T-helper 17 cell (primary cell): ENCODE results near the gene GALNT12. TPM values are rescaled to one million over a fixed set of nuclear protein-coding genes. Genes with fewer than 3 reads are reported as not detected.

ENCODE experiments used
- ATAC-seq: fragments of 150-1000 bp; cut with Tn5 transposase; 2 replicates; pipeline ENCODE4 v1.10.0; 2021; ENCODE audit warnings: mild to moderate bottlenecking, moderate library complexity
- DNase-seq, 3 donors: peaks; one replicate each; pipeline versions ENCODE4 v3.0.0 to v3.0.0-alpha.2; 2020 to 2021
- H3K9me3 ChIP-seq: one replicate; pipeline ENCODE4 v1.7.0; 2013; ENCODE audit warnings: low read length, mild to moderate bottlenecking; ENCODE audit not compliant: control insufficient read depth, poor library complexity, severe bottlenecking
- H3K27ac Mint-ChIP-seq: one replicate; pipeline ENCODE4 v1.8.0; 2022; ENCODE audit warnings: mild to moderate bottlenecking, moderate library complexity, mixed read lengths
- H3K27me3 Mint-ChIP-seq: one replicate; pipeline ENCODE4 v1.8.0; 2022; ENCODE audit warnings: mixed read lengths
- H3K36me3 Mint-ChIP-seq: one replicate; pipeline ENCODE4 v1.8.0; 2022; ENCODE audit warnings: low read depth, mixed read lengths
- H3K4me1 Mint-ChIP-seq: one replicate; pipeline ENCODE4 v1.8.0; 2022; ENCODE audit warnings: mild to moderate bottlenecking, mixed read lengths
- H3K4me3 Mint-ChIP-seq: one replicate; pipeline ENCODE4 v1.8.0; 2022; ENCODE audit warnings: mild to moderate bottlenecking, moderate library complexity, mixed read lengths
- total RNA-seq, 4 donors: library from RNA in 2 of 4; stranded (reverse) in 2 of 4; gene quantifications; one replicate each; pipeline ENCODE4 v1.2.3 and lab custom pipeline; 2022 to 2026

GALNT12 gene
- total RNA-seq, 2 donors from 2014 or later = 10.2 to 11.3 TPM

DNA sequence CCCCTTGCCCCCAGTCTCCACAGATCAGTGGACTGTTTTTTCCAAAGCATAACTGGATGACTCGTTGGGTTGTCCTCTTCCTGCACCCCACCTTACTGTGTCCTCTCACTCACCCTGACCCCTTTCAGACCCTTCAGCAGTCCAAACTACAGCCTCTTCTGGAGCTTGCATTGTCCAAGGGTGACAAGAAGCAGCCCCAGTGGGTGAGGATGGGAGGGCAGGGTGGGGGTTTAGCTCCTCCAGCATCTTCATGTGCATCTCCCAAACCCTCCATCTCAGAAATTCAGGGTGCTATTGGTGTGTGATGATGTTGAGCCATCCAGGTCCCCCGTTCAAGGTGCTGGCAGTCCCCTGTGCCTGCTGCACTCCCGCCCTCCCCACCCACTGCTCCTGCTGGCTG, 73.9 kb downstream of the GALNT12 start:
- Mint-ChIP-seq H3K36me3 (peaks cover 5% of the 10 kb centered on the region), H3K4me3 (no peak overlapping the region), H3K4me1 (no peaks in the 10 kb centered on the region), H3K27ac (no peak overlapping the region), H3K27me3 (peaks cover 65% of the 10 kb centered on the region)
- no peaks in the 10 kb centered on the region for H3K9me3 ChIP-seq
- ATAC-seq (no peak), DNase-seq (no peak)

DNA sequence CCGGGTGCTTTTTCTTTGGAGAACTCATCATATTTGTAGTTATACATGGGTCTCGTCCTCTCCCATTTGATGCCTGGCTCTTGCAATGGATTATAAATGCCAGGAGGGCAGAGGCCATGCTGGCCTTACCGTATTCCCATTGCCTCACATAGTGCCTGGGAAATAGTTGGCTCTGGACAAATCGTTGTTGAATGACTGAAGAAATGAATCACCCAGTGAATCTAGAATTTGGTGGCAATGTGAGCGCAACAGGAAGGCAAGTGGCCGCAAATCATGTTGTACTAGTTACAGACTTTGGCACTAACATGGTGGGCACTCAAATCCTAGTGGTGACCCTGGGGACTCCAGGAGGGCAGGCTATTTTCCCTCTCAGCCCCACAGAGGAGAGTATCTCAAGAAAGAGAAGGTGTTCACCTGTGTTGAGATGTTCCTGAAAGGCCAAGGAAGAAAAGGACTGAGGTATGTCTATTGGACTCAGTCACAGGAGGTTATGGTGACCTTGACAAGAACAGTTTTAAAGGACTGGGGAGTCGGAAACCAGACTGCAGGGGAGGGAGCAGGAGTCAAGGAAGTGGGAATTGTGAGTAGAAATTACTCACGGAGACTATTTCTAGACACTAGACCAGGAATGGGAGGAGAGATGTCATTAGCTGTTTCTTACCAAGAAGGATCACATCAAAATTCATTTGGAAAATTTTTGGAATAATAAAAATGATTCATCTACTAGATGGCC, 74.5 kb downstream of the GALNT12 start:
- no peak overlapping the region for H3K27ac Mint-ChIP-seq
- H3K4me3 Mint-ChIP-seq = no peak overlapping the region
- peaks cover 69% of the 10 kb centered on the region for H3K27me3 Mint-ChIP-seq
- peaks cover 5% of the 10 kb centered on the region for H3K36me3 Mint-ChIP-seq
- no peaks in the 10 kb centered on the region for H3K4me1 Mint-ChIP-seq
- no peak for DNase-seq
- no peak for ATAC-seq
- no peaks in the 10 kb centered on the region for H3K9me3 ChIP-seq

DNA sequence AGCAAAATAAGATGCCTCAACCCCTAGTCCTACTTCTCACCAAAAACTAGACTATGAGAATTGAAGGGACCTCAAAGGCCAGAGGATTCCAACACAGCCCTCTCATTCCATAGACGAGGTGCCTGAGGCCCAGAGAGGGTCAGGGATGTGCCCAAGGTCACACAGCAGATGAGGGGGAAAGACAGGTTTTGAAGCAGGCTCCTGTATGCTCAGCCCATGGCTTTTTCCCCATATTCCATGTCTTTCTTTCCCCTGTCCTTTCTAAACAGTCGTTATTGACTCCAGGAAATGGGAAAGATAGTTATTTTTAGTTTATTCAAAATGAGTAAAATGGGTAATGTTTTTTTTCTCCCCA, 75.1 kb downstream of the GALNT12 start:
- ATAC-seq (no peak), DNase-seq (no peak)
- Mint-ChIP-seq H3K27me3 (peaks cover 68% of the 10 kb centered on the region), H3K4me1 (no peaks in the 10 kb centered on the region), H3K36me3 (peaks cover 5% of the 10 kb centered on the region), H3K4me3 (no peak overlapping the region), H3K27ac (no peak overlapping the region)
- H3K9me3 ChIP-seq = no peaks in the 10 kb centered on the region

DNA sequence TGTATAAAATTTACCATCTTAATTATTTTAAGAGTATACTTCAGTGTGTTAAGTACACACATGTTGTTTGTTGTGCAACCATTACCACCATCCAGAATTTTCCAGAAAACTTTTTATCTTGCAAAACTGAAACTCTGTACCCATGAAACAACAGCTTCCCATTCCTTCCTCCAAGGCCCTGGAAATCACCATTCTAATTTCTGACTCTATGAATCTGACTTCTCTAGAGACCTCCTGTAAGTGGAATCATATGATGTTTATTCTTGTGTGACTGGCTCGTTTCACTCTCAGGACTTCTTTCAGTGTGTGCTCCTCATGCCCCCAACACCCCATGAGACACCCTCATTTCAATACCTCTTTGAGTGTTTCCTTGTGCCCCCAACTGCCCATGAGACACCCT, 75.8 kb downstream of the GALNT12 start:
- H3K4me3 Mint-ChIP-seq = no peak overlapping the region
- H3K4me1 Mint-ChIP-seq = no peaks in the 10 kb centered on the region
- H3K36me3 Mint-ChIP-seq = peaks cover 5% of the 10 kb centered on the region
- DNase-seq (no peak), ATAC-seq (no peak)
- H3K27ac Mint-ChIP-seq = no peak overlapping the region
- H3K27me3 Mint-ChIP-seq = peaks cover 68% of the 10 kb centered on the region
- H3K9me3 ChIP-seq = no peaks in the 10 kb centered on the region

DNA sequence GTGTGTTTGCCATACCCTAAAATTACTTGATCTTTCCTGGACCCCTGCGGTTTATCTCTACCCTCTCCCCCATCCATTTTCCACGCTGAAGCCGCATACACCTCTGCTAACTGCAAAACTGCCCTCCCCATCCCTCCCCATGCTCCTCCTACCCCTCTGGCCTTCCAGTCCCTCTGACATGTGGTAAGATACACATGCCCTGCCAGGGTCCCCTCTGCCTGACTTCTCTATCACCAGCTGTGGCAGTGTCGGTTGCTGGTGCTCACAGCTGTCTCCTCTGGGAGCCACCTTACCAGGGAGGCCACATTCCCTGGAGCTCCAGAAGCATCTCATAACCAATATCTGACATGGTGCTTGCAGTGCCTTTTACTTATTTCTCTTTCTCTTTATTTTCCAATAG, 77.4 kb downstream of the GALNT12 start:
- Mint-ChIP-seq H3K4me3 (no peak overlapping the region), H3K4me1 (no peaks in the 10 kb centered on the region), H3K36me3 (peaks cover 5% of the 10 kb centered on the region), H3K27me3 (peaks cover 62% of the 10 kb centered on the region), H3K27ac (no peak overlapping the region)
- no peak for ATAC-seq
- no peak for DNase-seq
- no peaks in the 10 kb centered on the region for H3K9me3 ChIP-seq

DNA sequence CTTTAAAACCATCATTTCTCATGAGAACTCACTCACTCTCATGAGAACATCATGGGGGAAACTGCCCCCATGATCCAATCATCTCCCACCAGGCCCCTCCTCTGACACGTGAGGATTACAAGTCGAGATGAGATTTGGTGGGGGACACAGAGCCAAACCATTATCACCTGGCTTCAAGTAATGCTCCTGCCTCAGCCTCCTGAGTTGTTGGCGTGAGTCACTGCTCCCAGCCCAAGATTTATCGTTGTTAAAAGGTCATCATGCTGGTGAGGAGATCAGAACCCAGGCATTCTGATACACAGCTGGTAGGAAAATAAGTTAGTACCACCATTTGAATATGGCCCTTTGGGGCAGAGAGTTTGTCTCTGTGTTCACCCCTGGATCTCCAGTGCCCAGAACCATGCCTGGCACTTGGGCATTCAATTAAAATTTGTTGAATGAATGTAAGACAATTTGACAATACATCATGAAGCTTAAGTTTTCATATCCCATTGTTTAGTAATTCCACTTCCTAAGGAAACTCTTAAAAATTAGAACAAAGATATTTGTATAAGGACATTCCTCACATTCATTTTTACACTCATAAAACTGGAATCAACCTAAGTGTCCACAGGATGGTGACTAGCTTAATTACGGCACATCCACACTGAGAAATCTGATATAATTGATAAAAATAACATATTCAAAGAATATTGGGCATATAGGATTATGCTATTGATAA, 78.3 kb downstream of the GALNT12 start:
- Mint-ChIP-seq H3K4me1 (no peaks in the 10 kb centered on the region), H3K27ac (no peak overlapping the region), H3K27me3 (peaks cover 61% of the 10 kb centered on the region), H3K4me3 (no peak overlapping the region), H3K36me3 (peaks cover 5% of the 10 kb centered on the region)
- DNase-seq (no peak), ATAC-seq (no peak)
- H3K9me3 ChIP-seq = no peaks in the 10 kb centered on the region

DNA sequence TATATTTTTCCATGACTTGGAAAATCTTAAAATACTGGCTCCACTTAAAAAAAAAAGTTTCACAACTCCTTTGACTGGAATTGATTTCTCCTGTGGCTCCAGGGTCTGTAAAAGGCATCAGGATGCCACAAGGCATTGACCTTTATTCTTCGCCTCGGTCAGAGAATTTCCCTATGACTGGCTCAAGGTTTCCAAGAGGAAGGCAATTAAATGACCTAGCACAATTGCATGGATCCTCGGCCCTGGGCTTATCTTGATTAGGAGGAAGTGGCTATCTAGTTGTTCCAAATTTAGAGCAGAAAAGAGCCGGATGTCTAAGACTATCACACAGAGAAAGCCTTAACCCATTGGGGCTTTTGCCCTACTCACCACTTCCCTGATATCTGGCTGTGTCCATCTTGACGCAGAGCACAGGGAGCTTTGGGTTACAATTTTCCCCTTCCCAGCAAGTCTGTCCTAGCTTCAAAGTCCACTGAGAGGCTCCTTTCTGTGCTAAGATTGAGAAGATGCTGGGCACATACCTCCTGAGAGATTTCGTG, 79.3 kb downstream of the GALNT12 start:
- Mint-ChIP-seq H3K4me1 (no peaks in the 10 kb centered on the region), H3K36me3 (peaks cover 5% of the 10 kb centered on the region), H3K4me3 (no peak overlapping the region), H3K27me3 (peaks cover 58% of the 10 kb centered on the region), H3K27ac (no peak overlapping the region)
- no peak for DNase-seq
- ATAC-seq = no peak
- no peaks in the 10 kb centered on the region for H3K9me3 ChIP-seq

DNA sequence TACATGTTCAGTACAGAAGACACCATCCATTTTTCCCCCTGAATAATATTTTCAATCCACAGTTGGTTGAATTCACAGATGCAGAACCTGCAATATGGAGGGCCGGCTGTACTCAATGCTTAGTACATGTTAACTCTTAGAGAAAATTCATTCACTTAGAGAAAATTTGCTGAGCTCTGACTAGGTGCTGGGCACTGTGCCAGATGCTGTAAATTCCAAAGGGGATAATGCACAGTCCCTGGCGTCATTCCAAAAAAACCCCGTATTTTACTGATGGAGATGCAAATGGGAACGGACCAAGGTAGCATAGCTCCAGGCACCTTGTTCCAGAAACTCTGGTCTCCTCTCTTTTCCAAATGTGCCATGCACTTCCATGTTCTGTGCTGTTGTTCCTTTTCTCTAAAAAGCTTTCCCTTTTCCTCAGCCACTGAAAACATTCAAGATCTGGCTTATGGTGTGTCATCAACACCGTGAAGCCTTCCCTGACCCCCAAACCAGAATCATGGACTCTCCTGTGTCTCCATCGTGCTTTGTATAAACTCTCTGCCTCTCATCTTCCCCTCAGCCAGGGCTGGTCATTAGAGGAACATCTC, 80.5 kb downstream of the GALNT12 start:
- Mint-ChIP-seq H3K27me3 (peaks cover 53% of the 10 kb centered on the region), H3K4me1 (no peaks in the 10 kb centered on the region), H3K36me3 (peaks cover 5% of the 10 kb centered on the region), H3K4me3 (no peak overlapping the region), H3K27ac (no peak overlapping the region)
- no peaks in the 10 kb centered on the region for H3K9me3 ChIP-seq
- DNase-seq (no peak), ATAC-seq (no peak)

DNA sequence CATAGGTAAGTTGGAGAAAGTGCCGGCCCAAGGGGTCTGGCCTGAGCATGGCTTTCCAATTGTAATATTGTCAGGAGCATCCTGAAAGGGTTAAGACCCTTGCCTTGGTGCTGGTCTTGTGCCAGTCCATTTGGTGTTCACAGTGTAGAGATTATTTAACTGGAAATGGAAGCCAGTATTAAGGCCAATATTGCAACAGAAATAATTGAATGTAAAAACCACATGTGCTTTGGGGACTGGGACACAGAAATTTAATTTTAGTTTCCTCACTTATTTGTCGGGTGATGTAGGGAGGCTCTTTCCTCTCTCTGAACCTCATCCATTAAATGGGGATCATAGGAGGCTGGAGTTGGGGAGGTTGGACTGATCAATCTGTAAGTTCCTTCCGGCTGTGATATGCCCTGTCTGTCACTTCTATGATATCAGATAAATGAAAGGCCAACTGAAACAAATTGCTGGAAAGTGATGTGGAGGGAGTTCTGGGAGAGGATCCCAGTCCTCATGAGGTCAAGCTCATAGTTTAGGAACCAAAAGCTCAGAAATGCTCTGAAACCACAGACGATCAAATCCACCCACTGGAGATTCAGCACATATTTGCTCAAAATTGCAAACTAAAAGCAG, 81.4 kb downstream of the GALNT12 start:
- no peak overlapping the region for H3K27ac Mint-ChIP-seq
- DNase-seq (no peak), ATAC-seq (no peak)
- H3K27me3 Mint-ChIP-seq = peaks cover 54% of the 10 kb centered on the region
- peaks cover 4% of the 10 kb centered on the region for H3K36me3 Mint-ChIP-seq
- H3K4me3 Mint-ChIP-seq = no peak overlapping the region
- H3K9me3 ChIP-seq = no peaks in the 10 kb centered on the region
- H3K4me1 Mint-ChIP-seq = no peaks in the 10 kb centered on the region

DNA sequence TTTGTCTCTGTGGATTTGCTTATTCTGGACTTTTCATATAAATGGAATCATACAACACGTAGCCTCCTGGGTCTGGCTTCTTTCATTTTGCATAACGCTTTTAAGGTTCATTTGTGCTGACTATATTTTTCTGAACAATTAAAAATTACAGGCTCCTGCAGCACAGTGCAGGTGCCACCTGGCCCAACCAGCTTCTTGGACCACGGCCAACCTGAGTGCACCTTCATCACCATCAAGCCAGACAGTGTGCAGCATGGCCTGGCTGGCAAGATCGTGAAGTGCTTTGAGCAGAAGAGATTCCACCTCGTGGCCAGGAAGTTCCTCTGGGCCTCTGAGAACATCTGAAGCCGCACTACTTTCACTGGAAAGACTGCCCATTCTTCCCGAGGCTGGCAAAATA, 82.8 kb downstream of the GALNT12 start:
- ATAC-seq = no peak
- Mint-ChIP-seq H3K27ac (no peak overlapping the region), H3K36me3 (peaks cover 2% of the 10 kb centered on the region), H3K27me3 (peaks cover 57% of the 10 kb centered on the region), H3K4me1 (no peaks in the 10 kb centered on the region), H3K4me3 (no peak overlapping the region)
- no peak for DNase-seq
- no peaks in the 10 kb centered on the region for H3K9me3 ChIP-seq

DNA sequence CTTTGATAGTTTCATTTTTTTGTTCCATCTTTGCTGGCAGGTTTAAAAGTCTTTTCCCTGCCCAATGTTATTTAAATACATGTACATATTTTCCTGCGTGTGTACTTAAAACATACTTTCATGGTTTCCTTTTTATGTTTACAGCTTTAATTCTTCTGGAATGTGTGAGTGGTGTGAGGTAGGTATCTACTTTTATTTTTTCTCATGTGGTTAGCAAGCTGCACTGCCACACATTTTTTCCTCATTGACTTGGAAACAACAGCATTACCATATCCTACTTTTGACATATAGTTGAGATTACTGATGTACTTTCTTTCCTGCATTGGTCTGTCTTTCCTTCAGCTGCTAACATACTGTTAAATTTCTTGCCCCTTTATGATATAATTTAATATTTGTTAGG, 84.8 kb downstream of the GALNT12 start:
- Mint-ChIP-seq H3K4me1 (no peaks in the 10 kb centered on the region), H3K27ac (no peak overlapping the region), H3K36me3 (peaks cover 2% of the 10 kb centered on the region), H3K27me3 (peaks cover 57% of the 10 kb centered on the region), H3K4me3 (no peak overlapping the region)
- ATAC-seq = no peak
- no peaks in the 10 kb centered on the region for H3K9me3 ChIP-seq
- DNase-seq = no peak

DNA sequence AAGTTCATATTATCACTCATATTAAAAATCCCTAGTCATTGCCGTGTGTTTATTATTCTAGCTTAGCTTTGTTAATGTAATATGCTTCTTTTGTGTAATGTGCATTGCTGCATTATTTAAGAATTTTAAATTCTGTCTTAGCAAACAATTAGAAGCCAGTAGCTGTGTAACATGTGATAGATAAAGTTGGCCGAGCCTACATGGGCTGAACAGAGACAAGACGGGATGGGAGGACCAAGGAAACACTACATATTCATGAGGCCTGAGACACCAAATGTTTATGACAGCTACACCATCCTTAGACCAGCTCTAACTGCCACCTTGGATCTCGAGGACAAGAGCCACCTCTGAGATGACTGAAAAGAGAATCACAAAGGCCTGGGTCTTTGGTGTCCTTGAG, 85.2 kb downstream of the GALNT12 start:
- no peaks in the 10 kb centered on the region for H3K4me1 Mint-ChIP-seq
- DNase-seq (no peak), ATAC-seq (no peak)
- H3K27me3 Mint-ChIP-seq = peaks cover 56% of the 10 kb centered on the region
- H3K27ac Mint-ChIP-seq = no peak overlapping the region
- no peaks in the 10 kb centered on the region for H3K9me3 ChIP-seq
- H3K4me3 Mint-ChIP-seq = no peak overlapping the region
- peaks cover 2% of the 10 kb centered on the region for H3K36me3 Mint-ChIP-seq

DNA sequence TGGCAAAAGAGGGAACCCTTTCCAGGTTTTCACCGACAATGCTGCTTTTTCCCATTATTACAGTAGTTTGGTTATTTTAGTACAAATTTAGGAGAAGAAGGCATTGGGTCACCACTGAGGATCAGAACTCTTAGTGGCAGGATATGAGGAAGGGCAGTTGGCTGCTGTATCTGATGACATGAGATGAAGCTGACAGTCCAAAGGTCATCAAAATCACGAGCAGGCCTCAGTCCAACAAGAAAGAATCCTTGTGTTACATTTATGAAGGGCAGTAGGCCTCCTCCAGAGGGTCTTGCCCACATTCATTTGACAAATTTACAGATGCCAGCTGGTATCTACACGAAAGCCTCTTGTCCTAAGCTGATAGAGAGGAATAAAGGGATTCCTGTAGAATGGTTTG, 86.7 kb downstream of the GALNT12 start:
- peaks cover 2% of the 10 kb centered on the region for H3K36me3 Mint-ChIP-seq
- H3K9me3 ChIP-seq = no peaks in the 10 kb centered on the region
- DNase-seq (no peak), ATAC-seq (no peak)
- H3K27ac Mint-ChIP-seq = no peak overlapping the region
- peaks cover 55% of the 10 kb centered on the region for H3K27me3 Mint-ChIP-seq
- no peak overlapping the region for H3K4me3 Mint-ChIP-seq
- no peaks in the 10 kb centered on the region for H3K4me1 Mint-ChIP-seq
